Common myeloid progenitor, CD34-positive (primary cell): ENCODE measurements around the gene KIF16B.

Source experiments
- CTCF ChIA-PET: fragments of 350-600 bp; sonication (Branson Sonifier 250); formaldehyde crosslinking; loops from one replicate; lab custom pipeline; 2021; ENCODE audit warnings: antibody characterized with exemption; lab: Charles Lee
- POLR2A ChIA-PET: fragments of 350-600 bp; sonication (Branson Sonifier 250); formaldehyde crosslinking; loops from one replicate; lab custom pipeline; 2021; ENCODE audit warnings: antibody characterized with exemption; lab: Charles Lee
- DNase-seq, 3 donors: peaks; one replicate each; pipeline versions ENCODE4 v3.0.0 to v3.0.0-alpha.2; 2013
- H3K27ac ChIP-seq, 2 experiments: 1 replicate in 1 of 2; 2 replicates in 1 of 2; pipeline ENCODE4 v1.7.0; 2013; ENCODE audit warnings: inconsistent platforms in 2 of 2, low read length in 2 of 2, mild to moderate bottlenecking in 2 of 2, low read depth in 1 of 2, moderate library complexity in 1 of 2; ENCODE audit not compliant: severe bottlenecking in 2 of 2, insufficient read depth in 1 of 2, poor library complexity in 1 of 2
- H3K27me3 ChIP-seq, 5 experiments: replicated peaks in 2 of 5; 1 replicate in 3 of 5; 2 replicates in 2 of 5; pipeline versions ENCODE4 v1.6.1 to v1.7.0; 2013; ENCODE audit warnings: low read length in 4 of 5, mild to moderate bottlenecking in 2 of 5, moderate library complexity in 2 of 5, inconsistent platforms in 1 of 5; ENCODE audit not compliant: insufficient read depth in 5 of 5, control insufficient read depth in 4 of 5
- H3K36me3 ChIP-seq, 4 experiments: 1 replicate in 2 of 4; 2 replicates in 2 of 4; pipeline versions ENCODE4 v1.6.1 to v1.7.0; 2013; ENCODE audit warnings: low read length in 3 of 4, control low read depth in 1 of 4, mild to moderate bottlenecking in 1 of 4; ENCODE audit not compliant: control insufficient read depth in 4 of 4, insufficient read depth in 4 of 4
- H3K4me1 ChIP-seq, 4 experiments: 1 replicate in 3 of 4; 2 replicates in 1 of 4; pipeline versions ENCODE4 v1.6.1 to v1.7.1; 2013; ENCODE audit warnings: low read length in 3 of 4, mild to moderate bottlenecking in 3 of 4, control low read depth in 1 of 4, inconsistent platforms in 1 of 4, moderate library complexity in 1 of 4; ENCODE audit not compliant: control insufficient read depth in 4 of 4, insufficient read depth in 4 of 4; ENCODE audit errors: control extremely low read depth in 1 of 4
- H3K4me3 ChIP-seq, 7 experiments: 1 replicate in 4 of 7; 2 replicates in 3 of 7; pipeline versions ENCODE4 v1.5.1 to v1.7.0; 2013; ENCODE audit warnings: mild to moderate bottlenecking in 7 of 7, low read length in 6 of 7, moderate library complexity in 6 of 7, inconsistent platforms in 2 of 7, low read depth in 2 of 7, control low read depth in 1 of 7; ENCODE audit not compliant: insufficient read depth in 4 of 7, control insufficient read depth in 1 of 7; ENCODE audit errors: extremely low read depth in 1 of 7
- H3K9me3 ChIP-seq, 5 experiments: 1 replicate in 4 of 5; 2 replicates in 1 of 5; pipeline versions ENCODE4 v1.6.1 to v1.7.1; 2013; ENCODE audit warnings: low read length in 4 of 5, mild to moderate bottlenecking in 2 of 5, inconsistent platforms in 1 of 5, low read depth in 1 of 5, moderate library complexity in 1 of 5; ENCODE audit not compliant: control insufficient read depth in 4 of 5, insufficient read depth in 2 of 5; ENCODE audit errors: control extremely low read depth in 1 of 5
- WGBS: methylation state at CpG from one replicate; pipeline ENCODE4 v1.1.5; 2013; ENCODE audit not compliant: insufficient coverage; 5-methylcytosine and 5-hydroxymethylcytosine counted together

The KIF16B gene

DNA sequence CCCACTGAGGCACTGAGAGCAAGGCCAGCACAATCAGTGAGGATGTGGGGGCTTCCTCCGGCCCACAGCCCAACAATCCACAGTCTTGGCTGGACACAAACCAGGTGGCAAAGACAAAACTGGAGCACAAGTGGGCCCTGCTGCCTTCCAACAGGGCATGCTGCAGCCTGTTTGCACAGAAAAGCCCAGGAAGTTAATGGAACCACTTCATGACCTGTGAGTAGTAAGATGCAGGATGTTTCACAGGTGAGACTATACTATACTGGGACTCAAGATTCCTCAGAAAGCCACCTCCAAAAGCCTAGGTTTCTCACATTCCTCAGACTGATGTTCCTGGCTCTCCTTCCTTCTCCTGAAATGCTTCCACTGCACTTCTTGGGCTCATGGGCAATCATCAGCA lies 235.5 kb downstream of the KIF16B start:
- Histone ChIP-seq H3K27me3 (no peaks in the 10 kb centered on the region), H3K36me3 (peaks cover 0 to 25% (median 7%) of the 10 kb centered on the region in 4 experiments), H3K4me3 (no peak overlapping the region), H3K4me1 (no peaks in the 10 kb centered on the region), H3K9me3 (peaks cover 0 to 17% (median 0%) of the 10 kb centered on the region in 5 experiments), H3K27ac (no peak overlapping the region)
- no peak for DNase-seq
- ChIA-PET POLR2A (no interaction called here), CTCF (no interaction called here)
- WGBS = no CpG with 5 or more reads among the region's 1 CpG

DNA sequence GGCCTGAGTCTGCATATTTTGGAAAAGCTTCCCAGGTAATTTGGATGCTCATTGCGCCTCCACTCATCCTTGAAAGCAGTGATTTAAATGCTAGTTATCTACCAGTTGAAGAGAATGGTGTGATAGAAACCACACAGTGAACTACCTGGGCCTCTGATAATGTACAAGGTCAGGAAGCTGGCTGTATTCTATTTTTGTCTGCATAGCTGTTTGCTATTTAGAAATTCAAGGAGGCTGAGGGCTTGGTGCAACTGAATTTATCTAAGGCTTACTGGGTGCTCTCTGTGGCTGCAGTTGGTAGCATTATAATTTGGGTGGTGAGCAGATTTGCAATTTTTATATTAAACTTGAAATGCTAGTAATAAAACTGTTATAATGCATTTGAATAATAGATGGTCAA lies 245.6 kb downstream of the KIF16B start:
- 100% methylated on average over 1 of the region's 1 CpG for WGBS
- H3K9me3 ChIP-seq = peaks cover 0 to 9% (median 2%) of the 10 kb centered on the region in 5 experiments
- peaks cover 0 to 4% (median 2%) of the 10 kb centered on the region in 4 experiments for H3K36me3 ChIP-seq
- ChIA-PET POLR2A (no interaction called here), CTCF (no interaction called here)
- no peak overlapping the region for H3K27ac ChIP-seq
- DNase-seq = no peak
- H3K27me3 ChIP-seq = no peaks in the 10 kb centered on the region
- H3K4me1 ChIP-seq = no peaks in the 10 kb centered on the region
- H3K4me3 ChIP-seq = no peak overlapping the region

- no peaks in the 10 kb centered on the region for H3K4me1 ChIP-seq
- H3K27ac ChIP-seq = no peak overlapping the region
- peaks cover 0 to 3% (median 1%) of the 10 kb centered on the region in 4 experiments for H3K36me3 ChIP-seq
- DNase-seq = no peak
- no peaks in the 10 kb centered on the region for H3K27me3 ChIP-seq
- POLR2A ChIA-PET = no interaction called here
- CTCF ChIA-PET = no interaction called here
- H3K9me3 ChIP-seq = peaks cover 0 to 8% (median 1%) of the 10 kb centered on the region in 5 experiments
- no peak overlapping the region for H3K4me3 ChIP-seq
- no CpG with 5 or more reads among the region's 2 CpGs for WGBS
Observed at GRCh38 chr20:16321291-16321690, 252.0 kb downstream of the KIF16B start.

- no peak for DNase-seq
- POLR2A ChIA-PET = no interaction called here
- H3K27me3 ChIP-seq = no peaks in the 10 kb centered on the region
Observed at GRCh38 chr20:16317445-16318362, 255.5 kb downstream of the KIF16B start.

DNA sequence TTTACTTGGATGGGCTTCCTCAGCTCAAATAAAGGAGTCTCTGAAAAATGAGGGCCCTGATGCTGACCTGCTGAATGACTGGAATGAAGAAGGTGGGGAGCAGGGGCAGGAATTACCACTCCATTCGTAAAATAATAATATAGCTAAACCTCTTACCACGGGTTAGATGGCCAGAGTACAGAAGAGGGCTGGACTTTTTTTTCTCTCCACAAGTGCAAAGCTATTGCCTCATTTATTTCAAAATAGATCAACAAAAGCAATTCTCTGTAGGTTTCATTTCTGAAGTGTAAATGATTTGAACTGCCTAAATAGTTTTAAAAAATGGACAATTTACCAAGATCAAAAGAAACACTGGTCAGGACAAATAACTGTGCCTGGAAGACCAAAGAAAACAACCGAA lies 256.7 kb downstream of the KIF16B start:
- ChIA-PET CTCF (no interaction called here), POLR2A (no interaction called here)
- Histone ChIP-seq H3K27me3 (no peaks in the 10 kb centered on the region), H3K4me1 (no peaks in the 10 kb centered on the region), H3K36me3 (peaks cover 0 to 9% (median 1%) of the 10 kb centered on the region in 4 experiments), H3K9me3 (peaks cover 0 to 5% (median 3%) of the 10 kb centered on the region in 5 experiments), H3K27ac (no peak overlapping the region), H3K4me3 (no peak overlapping the region)
- no peak for DNase-seq
- WGBS = no CpG with 5 or more reads among the region's 3 CpGs

More at GRCh38 chr20:16317445-16318362, 255.5 kb downstream of the KIF16B start:
- 97% methylated on average over 8 of the region's 14 CpGs for WGBS
- H3K9me3 ChIP-seq = peaks cover 0 to 5% (median 3%) of the 10 kb centered on the region in 5 experiments
- H3K36me3 ChIP-seq = peaks cover 0 to 7% (median 1%) of the 10 kb centered on the region in 4 experiments
- no peak overlapping the region for H3K4me3 ChIP-seq
- H3K27ac ChIP-seq = no peak overlapping the region
- H3K4me1 ChIP-seq = no peaks in the 10 kb centered on the region
- CTCF ChIA-PET = no interaction called here

DNA sequence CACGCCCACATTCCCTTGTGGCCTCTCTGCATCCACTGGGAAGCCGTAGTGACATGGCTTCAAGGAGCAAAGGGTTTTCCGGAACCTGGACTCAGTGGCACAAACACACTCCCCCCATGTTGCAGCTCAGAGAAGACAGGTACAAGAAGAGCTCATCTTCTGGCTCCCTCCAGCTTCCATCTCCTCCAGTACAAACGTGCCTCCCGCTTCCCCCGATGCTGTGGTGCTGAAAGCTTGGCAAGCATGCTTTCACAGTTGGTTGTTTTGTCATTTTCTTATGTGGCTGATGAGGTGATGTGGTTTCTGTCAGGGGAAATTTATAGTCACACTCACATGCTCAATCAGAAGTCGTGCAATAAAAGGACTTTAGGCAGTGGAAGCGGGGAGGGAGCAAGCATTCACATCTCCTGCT lies 258.5 kb downstream of the KIF16B start:
- 95% methylated on average over 5 of the region's 8 CpGs for WGBS

GRCh38 chr20:16314320-16314719 lies 258.9 kb downstream of the KIF16B start:
- DNase-seq = no peak
- Histone ChIP-seq H3K9me3 (peaks cover 0 to 5% (median 3%) of the 10 kb centered on the region in 5 experiments), H3K4me1 (no peaks in the 10 kb centered on the region), H3K4me3 (no peak overlapping the region), H3K27me3 (no peaks in the 10 kb centered on the region), H3K36me3 (peaks cover 0 to 17% (median 0%) of the 10 kb centered on the region in 4 experiments), H3K27ac (no peak overlapping the region)
- POLR2A ChIA-PET = no interaction called here
- no CpG with 5 or more reads among the region's 3 CpGs for WGBS
- CTCF ChIA-PET = no interaction called here

More for the DNA sequence above, 258.5 kb downstream of the KIF16B start:
- Histone ChIP-seq H3K9me3 (peaks cover 0 to 5% (median 3%) of the 10 kb centered on the region in 5 experiments), H3K36me3 (peaks cover 0 to 17% (median 1%) of the 10 kb centered on the region in 4 experiments), H3K27me3 (no peaks in the 10 kb centered on the region), H3K27ac (no peak overlapping the region), H3K4me1 (no peaks in the 10 kb centered on the region), H3K4me3 (no peak overlapping the region)
- ChIA-PET POLR2A (no interaction called here), CTCF (no interaction called here)
- DNase-seq = no peak
